OCI-LY1 (cell line): ENCODE measurements around the gene SMAP2.
"Not testable (repeated sequence)": the region's sequence is repeated elsewhere in the genome, so short reads cannot be mapped to it uniquely, and the experiment has no call there.

Source experiments
- CTCF ChIP-seq: fragments of 200-600 bp; sonication (generic), shearing (Covaris generic); IDR thresholded peaks from 2 replicates; pipeline ENCODE4 v1.5.1; 2017; ENCODE audit warnings: mild to moderate bottlenecking, antibody characterized with exemption, low read length, moderate library complexity, mixed read lengths
- EZH2 ChIP-seq: fragments of 200-600 bp; sonication (generic), shearing (Covaris generic); IDR thresholded peaks from 2 replicates; pipeline ENCODE4 v1.8.0; 2017; ENCODE audit warnings: borderline replicate concordance, mixed run types, mild to moderate bottlenecking, antibody characterized with exemption, low read length, moderate library complexity, mixed read lengths

- TF ChIP-seq CTCF, EZH2: not testable (repeated sequence)
Measured at GRCh38 chr1:40331403-40331802, 42.1 kb upstream of the SMAP2 start.
